ENCODE results near the gene NEU4.
"Not testable (repeated sequence)": the region's sequence is repeated elsewhere in the genome, so short reads cannot be mapped to it uniquely, and the experiment has no call there.

NEU4 gene

GRCh38 chr2:241833756-241834526, 24.9 kb downstream of the NEU4 start:
- DNase-seq (ENCODE audit: low spot score): not testable (repeated sequence)

- DNase-seq (ENCODE audit: low spot score): no peak
Observed at GRCh38 chr2:241834527-241835210, 25.7 kb downstream of the NEU4 start.

DNA sequence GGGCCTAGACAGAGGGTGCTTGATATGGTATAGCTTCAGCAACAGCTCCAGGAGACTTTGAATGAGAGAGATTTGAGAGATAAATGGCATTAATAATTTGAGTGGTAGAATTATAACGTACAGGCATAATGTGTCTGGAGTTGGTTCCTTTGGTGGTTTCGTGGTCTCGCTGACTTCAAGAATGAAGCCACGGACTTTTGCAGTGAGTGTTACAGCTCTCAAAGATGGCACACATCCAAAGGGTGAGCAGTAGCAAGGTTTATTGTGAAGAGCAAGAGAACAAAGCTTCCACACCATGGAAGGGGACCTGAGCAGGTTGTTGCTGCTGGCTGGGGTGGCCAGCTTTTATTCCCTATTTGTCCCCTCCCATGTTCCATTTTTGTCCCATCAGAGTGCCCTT, 26.6 kb downstream of the NEU4 start:
- DNase-seq (ENCODE audit: low spot score): no peak

- no peak for DNase-seq (ENCODE audit: low spot score)
Observed at GRCh38 chr2:241836292-241836691, 27.3 kb downstream of the NEU4 start.

DNA sequence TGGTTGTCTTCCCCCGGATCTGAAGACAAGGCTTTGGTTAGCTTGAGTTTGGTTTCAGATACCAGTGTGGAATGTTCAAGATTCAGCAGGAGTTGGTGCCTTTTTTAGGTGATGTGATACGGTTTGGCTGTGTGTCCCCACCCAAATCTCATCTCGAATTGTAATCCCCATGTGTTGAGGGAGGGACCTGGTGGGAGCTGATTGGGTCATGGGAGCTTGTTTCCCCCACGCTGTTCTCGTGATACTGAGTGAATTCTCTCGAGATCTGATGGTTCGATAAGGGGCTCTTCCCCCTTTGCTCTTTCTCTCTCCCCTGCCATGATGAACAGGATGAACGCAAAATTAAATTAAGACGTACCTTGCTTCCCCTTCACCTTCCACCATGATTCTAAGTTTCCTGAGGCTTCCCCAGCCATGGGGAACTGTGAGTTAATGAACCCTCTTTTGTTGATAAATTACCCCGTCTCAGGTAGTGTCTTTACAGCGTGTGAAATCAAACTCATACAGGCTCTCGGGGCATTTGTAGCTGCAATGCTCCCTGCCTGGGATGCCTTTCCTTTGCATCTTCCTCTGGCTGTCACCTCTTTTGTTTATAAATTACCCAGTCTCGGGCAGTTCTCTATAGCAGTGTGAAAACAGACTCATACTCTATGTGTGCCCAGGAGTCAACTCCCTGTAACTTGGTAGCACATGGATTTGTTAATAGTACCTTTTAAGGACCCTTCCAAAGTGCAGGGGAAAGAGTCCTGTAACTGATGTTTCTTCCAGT, 28.4 kb downstream of the NEU4 start:
- no peak for DNase-seq (ENCODE audit: low spot score)

DNA sequence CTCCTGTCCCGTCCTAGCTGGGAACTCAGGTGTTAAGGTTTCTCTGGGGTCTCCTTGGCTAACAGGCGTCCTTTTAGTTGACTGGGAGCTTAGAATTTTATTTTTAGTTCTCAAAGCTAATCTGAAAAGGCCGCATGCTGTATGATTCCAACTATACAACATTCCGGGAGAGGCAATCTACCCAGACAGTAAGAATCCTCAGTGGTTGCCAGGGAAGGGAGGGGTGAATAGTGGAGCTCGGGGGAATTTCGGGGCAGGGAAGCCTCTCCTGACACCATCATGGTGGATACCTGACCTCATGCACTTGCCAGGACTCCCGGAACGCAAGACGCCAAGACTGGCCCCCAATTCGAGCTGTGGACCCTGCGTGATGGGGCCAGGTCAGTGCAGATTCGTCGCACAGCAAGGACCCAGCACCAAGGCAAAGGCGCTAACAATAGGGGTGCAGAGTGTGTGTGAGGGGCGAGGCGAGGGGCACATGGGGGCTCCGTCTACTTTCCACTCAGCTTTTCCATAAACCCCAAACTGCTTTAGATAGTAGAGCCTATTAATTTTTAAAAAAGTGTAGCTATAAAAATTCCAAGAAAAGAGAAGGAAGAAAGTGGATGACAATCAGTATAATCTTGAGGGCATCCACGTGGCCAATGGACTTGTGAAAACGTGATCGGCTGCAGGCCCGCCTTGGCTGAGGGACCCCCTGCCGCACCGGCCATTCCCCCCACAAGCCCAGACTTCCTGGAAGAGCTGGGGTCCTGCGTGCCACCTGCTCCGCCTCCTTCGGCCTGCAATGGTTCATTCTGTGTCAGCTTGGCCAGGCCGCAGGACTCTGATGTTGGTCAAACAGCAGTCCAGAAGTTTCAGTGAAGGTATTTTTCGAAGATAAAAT, 32.4 kb downstream of the NEU4 start:
- no peak for DNase-seq (ENCODE audit: low spot score)

GRCh38 chr2:241842067-241842415, 33.0 kb downstream of the NEU4 start:
- DNase-seq (ENCODE audit: low spot score): no peak

DNA sequence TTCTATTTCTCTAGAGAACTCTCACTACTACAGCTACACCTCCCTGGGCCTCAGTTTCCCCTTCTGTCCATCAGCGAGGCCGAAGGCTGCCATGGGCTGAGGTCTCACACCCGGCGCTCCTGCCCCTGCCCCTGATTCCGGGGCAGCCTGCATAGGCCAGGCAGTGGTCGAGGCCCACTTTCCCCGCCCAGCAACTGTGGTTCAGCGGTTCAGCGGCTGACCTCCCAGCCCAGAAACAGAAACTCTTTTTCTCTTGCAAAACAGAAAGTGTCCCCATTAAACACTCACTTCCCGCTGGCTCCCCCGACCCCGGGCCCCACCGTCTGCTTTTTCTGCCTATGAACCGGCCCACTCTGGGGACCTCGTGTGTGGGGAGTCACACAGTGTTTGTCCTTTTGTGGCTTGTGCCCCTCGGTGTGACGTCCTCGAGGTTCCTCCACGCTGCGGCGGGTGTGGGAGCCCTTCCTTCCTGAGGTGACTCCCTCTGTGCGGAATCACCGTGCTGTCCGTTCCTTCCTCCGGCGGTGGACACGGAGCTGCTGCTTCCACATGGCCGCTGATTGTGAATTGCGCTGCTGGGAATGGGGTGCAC, 33.7 kb downstream of the NEU4 start:
- DNase-seq (ENCODE audit: low spot score): no peak

DNA sequence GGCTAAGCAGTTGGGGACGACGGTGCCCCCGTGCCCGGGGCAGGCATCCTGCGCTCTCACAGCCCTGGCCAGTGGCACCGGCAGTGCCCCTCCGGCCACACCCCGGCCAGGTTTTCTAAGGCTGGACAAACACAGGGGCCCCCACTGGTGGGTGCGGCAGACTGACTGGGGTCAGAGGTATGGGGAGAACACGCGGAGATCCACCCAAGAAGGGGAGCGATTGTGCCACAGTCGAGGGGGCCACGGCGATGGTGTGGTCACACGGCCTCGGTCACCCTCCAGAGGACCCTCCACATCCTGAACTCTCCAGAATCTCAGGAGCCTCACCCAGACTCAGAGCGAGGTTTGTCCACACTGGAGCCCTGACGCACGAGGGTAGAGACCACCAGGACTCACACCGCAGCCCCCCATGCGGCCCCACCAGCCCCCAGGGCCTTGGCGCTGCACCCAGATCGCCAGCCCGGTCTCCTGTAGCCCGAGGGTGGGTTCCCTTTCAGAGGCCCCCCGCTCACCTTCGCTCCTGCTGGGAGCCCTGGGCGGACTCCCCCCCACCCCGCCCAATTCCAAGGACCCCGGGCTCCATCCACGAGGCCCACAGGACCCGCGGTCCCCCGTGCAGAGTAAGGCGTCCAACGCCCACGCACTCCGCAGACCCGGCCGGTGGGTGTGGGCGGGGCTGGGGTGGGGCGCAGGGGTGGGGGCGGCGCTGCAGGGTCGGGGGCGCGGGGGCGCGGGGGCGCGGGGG, 34.5 kb downstream of the NEU4 start:
- no peak for DNase-seq (ENCODE audit: low spot score)

- DNase-seq (ENCODE audit: low spot score): no peak
Observed at GRCh38 chr2:241844066-241844728, 35.2 kb downstream of the NEU4 start.

GRCh38 chr2:241844831-241845578, 36.0 kb downstream of the NEU4 start:
- DNase-seq (ENCODE audit: low spot score): no peak

- DNase-seq (ENCODE audit: low spot score): no peak
Observed at GRCh38 chr2:241846406-241846805, 37.4 kb downstream of the NEU4 start.

- no peak for DNase-seq (ENCODE audit: low spot score)
Observed at GRCh38 chr2:241848761-241849615, 40.0 kb downstream of the NEU4 start.

DNA sequence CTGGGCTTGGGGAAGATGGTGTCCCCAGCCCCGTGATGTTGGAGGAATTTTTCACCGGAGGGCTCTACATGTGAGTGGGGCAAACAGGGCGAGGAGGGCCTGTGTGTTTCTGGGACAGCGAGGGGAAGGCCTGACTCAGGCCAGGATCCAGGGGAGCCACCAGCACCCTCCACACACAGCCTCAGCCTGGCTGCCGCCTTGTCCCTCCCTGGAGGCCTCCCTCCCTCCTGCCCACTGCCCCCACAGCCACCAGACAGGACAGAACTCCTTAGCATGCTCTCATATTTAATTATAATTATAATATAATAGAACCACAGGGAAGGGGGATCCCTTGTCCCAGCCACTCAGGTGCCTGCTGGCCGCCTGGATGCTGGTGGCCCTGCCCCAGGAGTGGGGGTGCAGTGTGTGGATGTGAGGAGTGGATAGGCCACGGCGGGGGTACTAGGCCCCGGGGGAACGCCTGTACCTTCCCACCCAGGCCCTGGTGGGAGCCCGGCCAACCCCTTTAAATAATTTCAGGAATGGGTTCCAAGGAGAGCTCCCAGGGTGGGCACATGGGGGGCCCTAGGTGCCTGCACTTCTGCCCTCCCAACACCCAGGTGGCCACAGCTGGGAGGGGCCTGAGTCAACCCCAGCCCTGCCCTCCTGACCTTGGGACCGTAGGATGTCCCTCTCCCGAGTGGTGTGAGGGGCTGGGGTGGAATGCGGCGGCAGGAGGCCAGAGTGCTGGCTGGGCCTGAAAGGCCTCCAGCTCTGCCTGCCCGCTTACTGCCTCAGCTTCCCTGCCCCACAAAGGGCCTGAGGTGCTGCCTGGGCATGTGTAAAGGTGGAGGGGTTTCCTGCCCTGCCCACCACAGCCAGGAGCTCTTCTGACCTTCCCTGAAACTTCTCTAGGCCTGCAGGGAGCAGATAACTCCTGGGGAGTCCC, 40.9 kb downstream of the NEU4 start:
- DNase-seq (ENCODE audit: low spot score): no peak

GRCh38 chr2:241850544-241851324, 41.7 kb downstream of the NEU4 start:
- no peak for DNase-seq (ENCODE audit: low spot score)

GRCh38 chr2:241851325-241852115, 42.5 kb downstream of the NEU4 start:
- no peak for DNase-seq (ENCODE audit: low spot score)
